ENCODE data around the gene MYOCD.

GRCh38 chr17:12806630-12807029 lies 140.9 kb downstream of the MYOCD start:
- TF ChIP-seq CTCF (optimal IDR thresholded peaks at IDR 0.05 in 1 of 3, IDR thresholded peaks at IDR 0.05 in 1 of 3, conservative IDR thresholded peaks at IDR 0.05 in 1 of 3; ENCODE audit: extremely low read depth in 1 of 3, insufficient read depth in 2 of 3, low read length in 3 of 3), result no peak
- TF ChIP-seq EZH2 (IDR thresholded peaks at IDR 0.05; ENCODE audit: low read length), result no peak
